HG03159 (cell line): ENCODE measurements around the gene MYO9B.
A peak's percentile ranks its signal among the peaks of the same experiment; 100 is the strongest.

ENCODE experiments used
- ATAC-seq: cut with Tn5 transposase; IDR thresholded peaks from one replicate; pipeline ENCODE4 v1.9.1; 2021; ENCODE audit warnings: mild to moderate bottlenecking, moderate library complexity; ENCODE audit not compliant: unreplicated experiment

Gene MYO9B

GRCh38 chr19:17112271-17112670, 36.7 kb downstream of the MYO9B start:
- no peak for ATAC-seq

GRCh38 chr19:17112700-17113099, 37.1 kb downstream of the MYO9B start:
- ATAC-seq: no peak

GRCh38 chr19:17113127-17113785, 37.7 kb downstream of the MYO9B start:
- ATAC-seq: no peak

- no peak for ATAC-seq
Observed at GRCh38 chr19:17114414-17114831, 38.8 kb downstream of the MYO9B start.

- no peak for ATAC-seq
Observed at GRCh38 chr19:17116996-17117702, 41.6 kb downstream of the MYO9B start.

- ATAC-seq: no peak
Observed at GRCh38 chr19:17118957-17119356, 43.4 kb downstream of the MYO9B start.

- no peak for ATAC-seq
Observed at GRCh38 chr19:17121736-17122293, 46.2 kb downstream of the MYO9B start.

- no peak for ATAC-seq
Observed at GRCh38 chr19:17123041-17123440, 47.5 kb downstream of the MYO9B start.

GRCh38 chr19:17124025-17124424, 48.4 kb downstream of the MYO9B start:
- no peak for ATAC-seq

- peak; percentile 54 for ATAC-seq
Observed at GRCh38 chr19:17125062-17125727, 49.6 kb downstream of the MYO9B start.

GRCh38 chr19:17125728-17126677, 50.4 kb downstream of the MYO9B start:
- ATAC-seq: peak; percentile 69

- ATAC-seq: no peak
Observed at GRCh38 chr19:17127671-17128070, 52.1 kb downstream of the MYO9B start.

- no peak for ATAC-seq
Observed at GRCh38 chr19:17128403-17128802, 52.8 kb downstream of the MYO9B start.

GRCh38 chr19:17128820-17129219, 53.2 kb downstream of the MYO9B start:
- no peak for ATAC-seq

- no peak for ATAC-seq
Observed at GRCh38 chr19:17129377-17129776, 53.8 kb downstream of the MYO9B start.

- ATAC-seq: peak; percentile 68
Observed at GRCh38 chr19:17135001-17135853, 59.6 kb downstream of the MYO9B start.

- ATAC-seq: no peak
Observed at GRCh38 chr19:17136021-17136420, 60.4 kb downstream of the MYO9B start.

- ATAC-seq: no peak
Observed at GRCh38 chr19:17136617-17137016, 61.0 kb downstream of the MYO9B start.

GRCh38 chr19:17137417-17137816, 61.8 kb downstream of the MYO9B start:
- ATAC-seq: no peak
